HG03460 (cell line): Measurements from ENCODE around the gene FOXF1.

Source experiments
- ATAC-seq: cut with Tn5 transposase; IDR thresholded peaks from one replicate; pipeline ENCODE4 v1.9.1; 2021; ENCODE audit not compliant: unreplicated experiment

Gene FOXF1

GRCh38 chr16:86515777-86516622 is 5.7 kb downstream of the FOXF1 start:
- no peak for ATAC-seq

- no peak for ATAC-seq
Measured at GRCh38 chr16:86516623-86517003, 6.3 kb downstream of the FOXF1 start.

- ATAC-seq: no peak
Measured at GRCh38 chr16:86517033-86517432, 6.7 kb downstream of the FOXF1 start.

GRCh38 chr16:86517652-86518258 is 7.4 kb downstream of the FOXF1 start:
- no peak for ATAC-seq

- ATAC-seq: no peak
Measured at GRCh38 chr16:86519007-86519648, 8.8 kb downstream of the FOXF1 start.

GRCh38 chr16:86519649-86520316 is 9.5 kb downstream of the FOXF1 start:
- no peak for ATAC-seq

- ATAC-seq: no peak
Measured at GRCh38 chr16:86520317-86521210, 10.2 kb downstream of the FOXF1 start.

GRCh38 chr16:86521236-86522197 is 11.2 kb downstream of the FOXF1 start:
- no peak for ATAC-seq

GRCh38 chr16:86522634-86523033 is 12.3 kb downstream of the FOXF1 start:
- no peak for ATAC-seq

- ATAC-seq: no peak
Measured at GRCh38 chr16:86523166-86523740, 12.9 kb downstream of the FOXF1 start.

GRCh38 chr16:86524029-86524428 is 13.7 kb downstream of the FOXF1 start:
- no peak for ATAC-seq

GRCh38 chr16:86525696-86526095 is 15.4 kb downstream of the FOXF1 start:
- ATAC-seq: no peak

- no peak for ATAC-seq
Measured at GRCh38 chr16:86527366-86527765, 17.0 kb downstream of the FOXF1 start.

GRCh38 chr16:86528061-86528929 is 18.0 kb downstream of the FOXF1 start:
- no peak for ATAC-seq

GRCh38 chr16:86529160-86529559 is 18.8 kb downstream of the FOXF1 start:
- no peak for ATAC-seq

GRCh38 chr16:86530251-86531190 is 20.2 kb downstream of the FOXF1 start:
- ATAC-seq: no peak

GRCh38 chr16:86531191-86531545 is 20.8 kb downstream of the FOXF1 start:
- ATAC-seq: no peak
